Hematopoietic multipotent progenitor cell (in vitro differentiated cells): ENCODE data around the gene TMEM117. TPM values are rescaled to one million over a fixed set of nuclear protein-coding genes. Genes with fewer than 3 reads are reported as not detected.
"Not testable (repeated sequence)": the region's sequence is repeated elsewhere in the genome, so short reads cannot be mapped to it uniquely, and the experiment has no call there.

Experiments used
- DNase-seq, 3 donors: peaks; one replicate each; pipeline ENCODE4 v3.0.0-alpha.2; 2011 to 2015; ENCODE audit warnings: low read depth in 2 of 3, low spot score in 2 of 3
- total RNA-seq: library from RNA; depleted of rRNA; stranded (reverse); fragments of >200 nt; gene quantifications from one replicate; pipeline ENCODE4 v1.2.3, GENCODE V29; 2012

TMEM117 gene
- total RNA-seq, 1 donor = 3.0 TPM

- peak; percentile 4 to 55 (median 18) for DNase-seq
These were observed 179.6 kb downstream of the TMEM117 start for GRCh38 chr12:44015333-44015941.

- no peak for DNase-seq
These were observed 181.3 kb downstream of the TMEM117 start for GRCh38 chr12:44017216-44017615.

GRCh38 chr12:44019118-44019517 is 183.2 kb downstream of the TMEM117 start:
- no peak for DNase-seq

GRCh38 chr12:44020555-44020954 is 184.7 kb downstream of the TMEM117 start:
- no peak for DNase-seq

GRCh38 chr12:44021471-44021971 is 185.6 kb downstream of the TMEM117 start:
- DNase-seq = no peak

GRCh38 chr12:44025499-44025898 is 189.6 kb downstream of the TMEM117 start:
- no peak for DNase-seq

- DNase-seq = no peak
These were observed 190.2 kb downstream of the TMEM117 start for GRCh38 chr12:44026046-44026445.

- DNase-seq = not testable (repeated sequence)
These were observed 191.0 kb downstream of the TMEM117 start for GRCh38 chr12:44026926-44027325.

GRCh38 chr12:44029194-44029593 is 193.3 kb downstream of the TMEM117 start:
- DNase-seq = no peak

GRCh38 chr12:44031472-44032185 is 195.7 kb downstream of the TMEM117 start:
- peak in 1 of 3 donors; percentile 3 for DNase-seq

- no peak for DNase-seq
These were observed 199.0 kb downstream of the TMEM117 start for GRCh38 chr12:44034906-44035305.

GRCh38 chr12:44036875-44037443 is 201.1 kb downstream of the TMEM117 start:
- DNase-seq = no peak

GRCh38 chr12:44038411-44038810 is 202.5 kb downstream of the TMEM117 start:
- DNase-seq = no peak

- DNase-seq = not testable (repeated sequence)
These were observed 208.6 kb downstream of the TMEM117 start for GRCh38 chr12:44044491-44044890.

- DNase-seq = no peak
These were observed 211.0 kb downstream of the TMEM117 start for GRCh38 chr12:44046732-44047417.

- no peak for DNase-seq
These were observed 216.7 kb downstream of the TMEM117 start for GRCh38 chr12:44052554-44052953.

- DNase-seq = no peak
These were observed 217.8 kb downstream of the TMEM117 start for GRCh38 chr12:44053549-44054127.

GRCh38 chr12:44054281-44054680 is 218.4 kb downstream of the TMEM117 start:
- no peak for DNase-seq

- DNase-seq = no peak
These were observed 222.5 kb downstream of the TMEM117 start for GRCh38 chr12:44058366-44058765.

- DNase-seq = no peak
These were observed 223.6 kb downstream of the TMEM117 start for GRCh38 chr12:44059476-44059875.

- DNase-seq = no peak
These were observed 227.8 kb downstream of the TMEM117 start for GRCh38 chr12:44063671-44064070.
